Measurements from ENCODE around the gene TRIM44. TPM values are rescaled to one million over a fixed set of nuclear protein-coding genes. Genes with fewer than 3 reads are reported as not detected.

Gene TRIM44
- total RNA-seq, 4 donors from 2014 or later = 24.6 to 54.2 (median 35.8) TPM

DNA sequence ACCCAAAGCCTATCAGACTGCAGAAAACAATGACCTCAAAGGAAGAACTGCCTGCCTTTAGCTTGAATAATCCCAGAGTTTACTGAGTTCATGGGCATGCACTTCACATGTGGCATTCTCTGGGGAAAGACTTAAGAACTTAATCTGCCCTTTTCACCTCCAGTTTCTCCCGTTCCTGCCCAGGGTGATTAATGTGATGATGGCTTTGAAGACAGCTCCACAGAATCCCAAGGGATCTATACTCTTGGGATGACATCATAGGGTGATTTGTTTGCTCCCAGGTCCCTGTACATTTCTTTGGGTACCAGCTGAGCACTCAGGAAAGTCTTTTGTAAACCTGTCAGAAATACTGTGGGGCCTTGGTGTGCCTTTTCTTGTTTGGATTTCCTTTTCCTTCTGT is 30.3 kb upstream of the TRIM44 start:
- H3K36me3 ChIP-seq = no peaks in the 10 kb centered on the region
- H3K27me3 ChIP-seq = no peaks in the 10 kb centered on the region
- no peak overlapping the region for H3K4me3 ChIP-seq (replicated peaks in 1 of 3)
- no peak for DNase-seq
- no peaks in the 10 kb centered on the region for H3K4me1 ChIP-seq
- TF ChIP-seq, protein P1, sequence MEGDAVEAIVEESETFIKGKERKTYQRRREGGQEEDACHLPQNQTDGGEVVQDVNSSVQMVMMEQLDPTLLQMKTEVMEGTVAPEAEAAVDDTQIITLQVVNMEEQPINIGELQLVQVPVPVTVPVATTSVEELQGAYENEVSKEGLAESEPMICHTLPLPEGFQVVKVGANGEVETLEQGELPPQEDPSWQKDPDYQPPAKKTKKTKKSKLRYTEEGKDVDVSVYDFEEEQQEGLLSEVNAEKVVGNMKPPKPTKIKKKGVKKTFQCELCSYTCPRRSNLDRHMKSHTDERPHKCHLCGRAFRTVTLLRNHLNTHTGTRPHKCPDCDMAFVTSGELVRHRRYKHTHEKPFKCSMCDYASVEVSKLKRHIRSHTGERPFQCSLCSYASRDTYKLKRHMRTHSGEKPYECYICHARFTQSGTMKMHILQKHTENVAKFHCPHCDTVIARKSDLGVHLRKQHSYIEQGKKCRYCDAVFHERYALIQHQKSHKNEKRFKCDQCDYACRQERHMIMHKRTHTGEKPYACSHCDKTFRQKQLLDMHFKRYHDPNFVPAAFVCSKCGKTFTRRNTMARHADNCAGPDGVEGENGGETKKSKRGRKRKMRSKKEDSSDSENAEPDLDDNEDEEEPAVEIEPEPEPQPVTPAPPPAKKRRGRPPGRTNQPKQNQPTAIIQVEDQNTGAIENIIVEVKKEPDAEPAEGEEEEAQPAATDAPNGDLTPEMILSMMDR (IDR thresholded peaks at IDR 0.05) = no peak
- no peak for TF ChIP-seq POLR2A (IDR thresholded peaks at IDR 0.05)
- intact Hi-C loops (cut with DNase I) = no loop called here
- no peaks in the 10 kb centered on the region for H3K9me3 ChIP-seq
- 44 to 50% methylated on average over 1 of the region's 1 CpG for WGBS, 2 donors
- no peak overlapping the region for H3K27ac ChIP-seq

DNA sequence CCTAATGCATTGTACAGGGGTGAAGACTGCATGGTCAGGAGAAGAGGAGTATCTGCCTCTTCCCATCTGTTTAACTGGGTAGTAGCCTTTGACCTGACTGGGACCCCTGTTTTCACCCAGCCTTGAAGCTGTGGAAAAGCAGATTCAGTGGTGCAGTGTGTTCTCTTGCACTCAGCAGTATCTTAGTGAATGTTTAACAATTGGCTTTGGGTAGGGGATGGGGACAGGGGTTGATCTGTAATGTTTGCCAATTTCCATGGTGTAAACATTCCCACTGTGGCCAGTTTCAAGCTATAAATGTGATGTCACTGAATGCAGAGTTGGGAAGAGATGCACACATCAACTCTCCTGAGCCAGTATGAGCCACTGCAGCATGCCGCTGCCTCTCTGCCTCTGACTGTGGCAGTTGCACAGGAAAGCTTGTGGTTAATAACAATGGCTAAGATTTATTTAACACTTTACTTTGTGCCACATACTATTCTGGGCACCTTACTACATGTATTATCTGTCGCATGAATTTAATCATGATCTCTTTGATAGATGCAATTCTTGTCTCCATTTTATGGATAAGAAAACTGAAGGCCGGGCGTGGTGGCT is 28.6 kb upstream of the TRIM44 start:
- intact Hi-C loops (cut with DNase I) = no loop called here
- Histone ChIP-seq H3K27ac (no peak overlapping the region), H3K4me3 (replicated peaks in 1 of 3) (no peak overlapping the region), H3K9me3 (no peaks in the 10 kb centered on the region), H3K36me3 (no peaks in the 10 kb centered on the region), H3K27me3 (no peaks in the 10 kb centered on the region), H3K4me1 (no peaks in the 10 kb centered on the region)
- TF ChIP-seq POLR2A (IDR thresholded peaks at IDR 0.05) = no peak
- TF ChIP-seq, protein P1 (IDR thresholded peaks at IDR 0.05) = no peak
- 74 to 89% methylated on average over 4 of the region's 4 CpGs for WGBS, 2 donors
- no peak for DNase-seq

DNA sequence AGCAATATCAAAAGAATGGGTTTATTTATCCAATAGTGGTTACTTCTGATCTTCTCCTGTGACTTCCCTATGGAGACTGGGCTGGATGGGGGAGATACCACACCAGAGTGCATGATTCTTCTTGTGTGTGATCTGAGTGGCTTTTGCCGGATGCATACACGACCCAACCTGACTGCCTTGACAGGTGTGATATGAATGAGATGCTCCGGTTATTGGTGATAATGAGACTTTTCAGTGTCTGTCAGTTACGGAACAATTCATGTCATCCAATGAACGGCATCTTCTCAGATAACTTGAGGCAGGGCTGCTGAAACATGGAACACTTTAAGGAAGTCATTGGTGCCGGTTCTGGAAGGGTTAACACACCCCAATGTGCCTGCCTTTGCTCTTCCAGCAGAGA is 26.6 kb upstream of the TRIM44 start:
- no peak for DNase-seq
- H3K9me3 ChIP-seq = no peaks in the 10 kb centered on the region
- no peaks in the 10 kb centered on the region for H3K36me3 ChIP-seq
- no peak overlapping the region for H3K27ac ChIP-seq
- intact Hi-C loops (cut with DNase I) = no loop called here
- H3K4me1 ChIP-seq = no peaks in the 10 kb centered on the region
- no peak overlapping the region for H3K4me3 ChIP-seq (replicated peaks in 1 of 3)
- TF ChIP-seq, protein P1 (IDR thresholded peaks at IDR 0.05) = no peak
- TF ChIP-seq POLR2A (IDR thresholded peaks at IDR 0.05) = no peak
- WGBS, 2 donors = 88 to 91% methylated on average over 6 of the region's 6 CpGs
- no peaks in the 10 kb centered on the region for H3K27me3 ChIP-seq

- TF ChIP-seq POLR2A (IDR thresholded peaks at IDR 0.05) = no peak
- TF ChIP-seq, protein P1 (IDR thresholded peaks at IDR 0.05) = no peak
- Histone ChIP-seq H3K4me1 (no peaks in the 10 kb centered on the region), H3K27ac (no peak overlapping the region), H3K27me3 (no peaks in the 10 kb centered on the region), H3K4me3 (replicated peaks in 1 of 3) (no peak overlapping the region), H3K36me3 (no peaks in the 10 kb centered on the region), H3K9me3 (no peaks in the 10 kb centered on the region)
- 60 to 62% methylated on average over 9 of the region's 9 CpGs for WGBS, 2 donors
- no peak for DNase-seq
- intact Hi-C loops (cut with DNase I) = no loop called here
These were observed 22.9 kb upstream of the TRIM44 start for GRCh38 chr11:35639591-35640179.

DNA sequence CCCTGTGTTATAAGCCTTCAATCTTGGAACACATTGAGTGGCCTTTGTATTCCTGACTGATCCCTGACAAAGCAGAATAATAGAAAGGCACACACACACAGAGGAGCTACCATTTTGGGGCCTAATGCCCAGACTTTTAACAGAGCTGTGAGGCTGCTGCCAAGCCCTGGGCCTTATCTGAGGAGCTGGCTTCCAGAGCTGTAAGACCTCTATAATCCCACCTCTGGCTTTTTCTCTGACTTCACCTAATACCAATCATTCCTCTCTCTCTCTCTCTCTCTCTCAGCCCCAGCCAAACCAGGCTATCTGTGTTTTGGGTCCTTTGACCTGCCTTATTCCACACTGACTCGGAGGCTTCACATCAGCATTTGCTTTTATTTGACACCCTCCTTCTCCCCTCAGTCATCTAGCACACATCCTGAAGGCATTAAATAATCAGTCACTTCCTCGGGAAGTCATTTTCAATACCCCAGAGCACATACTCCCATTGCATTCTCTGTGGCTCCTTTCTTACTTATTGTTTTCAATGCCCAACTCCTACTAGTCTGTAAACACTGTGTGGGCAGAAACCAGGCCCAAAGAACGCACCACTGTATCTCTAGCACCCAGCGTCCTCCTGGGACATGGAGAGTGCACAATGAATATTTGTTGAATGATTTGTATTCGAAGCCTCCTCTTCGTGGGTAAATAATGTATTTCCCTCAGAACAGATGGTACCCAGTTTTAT is 21.2 kb upstream of the TRIM44 start:
- intact Hi-C loops (cut with DNase I) = no loop called here
- DNase-seq = no peak
- Histone ChIP-seq H3K9me3 (no peaks in the 10 kb centered on the region), H3K4me1 (no peaks in the 10 kb centered on the region), H3K27ac (no peak overlapping the region), H3K4me3 (replicated peaks in 1 of 3) (no peak overlapping the region), H3K36me3 (no peaks in the 10 kb centered on the region), H3K27me3 (no peaks in the 10 kb centered on the region)
- 75 to 82% methylated on average over 6 of the region's 6 CpGs for WGBS, 2 donors
- TF ChIP-seq, protein P1 (IDR thresholded peaks at IDR 0.05) = no peak
- no peak for TF ChIP-seq POLR2A (IDR thresholded peaks at IDR 0.05)

Data from thyroid gland (tissue), 4 donors.